ENCODE results near the gene GPR89B.
"Not testable (repeated sequence)": the region's sequence is repeated elsewhere in the genome, so short reads cannot be mapped to it uniquely, and the experiment has no call there.

The GPR89B gene

GRCh38 chr1:148037850-148038461 lies 109.7 kb downstream of the GPR89B start:
- DNase-seq = not testable (repeated sequence)

GRCh38 chr1:148038462-148039333 lies 110.5 kb downstream of the GPR89B start:
- peak; percentile 94 for DNase-seq

All from suppressor macrophage treated with lipopolysaccharide for 4 hours (primary cell).